GM13977 (cell line): ENCODE measurements around the gene CD3G.

Experiments used
- DNase-seq: peaks from one replicate; pipeline ENCODE4 v3.0.0; 2012; ENCODE audit warnings: low spot score
- CTCF ChIP-seq: IDR thresholded peaks from 2 replicates; pipeline ENCODE4 v1.5.1; 2012; ENCODE audit warnings: mild to moderate bottlenecking, control low read depth; ENCODE audit not compliant: insufficient read depth; ENCODE audit errors: extremely low read depth, missing control alignments
- in situ Hi-C: fragments of 300-500 bp; cut with MboI; formaldehyde crosslinking; loops from one replicate; pipeline ENCODE4 v1.12.0; 2022; ENCODE audit warnings: low sequenced_read_pairs, low pct_unique_long_range_greater_than_20kb, mixed read lengths, inconsistent platforms; ENCODE audit not compliant: unreplicated experiment

The CD3G gene

GRCh38 chr11:118370774-118371173 is 26.6 kb downstream of the CD3G start:
- DNase-seq = no peak
- in situ Hi-C loops = no loop called here
- no peak for TF ChIP-seq CTCF

DNA sequence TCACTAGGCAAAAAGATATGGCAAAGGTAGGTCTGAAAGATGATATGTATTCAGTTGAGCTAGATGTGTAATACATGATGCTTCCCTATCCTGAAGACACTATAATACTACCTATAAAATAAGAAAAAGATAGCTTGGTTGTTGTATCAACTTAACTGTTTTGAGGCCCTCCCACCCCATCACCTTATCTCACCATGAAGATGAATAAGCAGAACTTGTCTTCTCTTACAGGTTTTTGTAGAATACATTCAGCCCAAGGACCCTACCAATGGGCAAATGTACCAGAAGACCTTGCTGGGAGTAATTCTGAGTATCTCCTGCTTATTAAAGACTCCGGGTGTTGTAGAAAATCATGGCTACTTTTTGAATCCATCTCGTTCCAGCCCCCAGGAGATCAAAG is 29.1 kb downstream of the CD3G start:
- in situ Hi-C loops = no loop called here
- DNase-seq = no peak
- TF ChIP-seq CTCF = no peak

DNA sequence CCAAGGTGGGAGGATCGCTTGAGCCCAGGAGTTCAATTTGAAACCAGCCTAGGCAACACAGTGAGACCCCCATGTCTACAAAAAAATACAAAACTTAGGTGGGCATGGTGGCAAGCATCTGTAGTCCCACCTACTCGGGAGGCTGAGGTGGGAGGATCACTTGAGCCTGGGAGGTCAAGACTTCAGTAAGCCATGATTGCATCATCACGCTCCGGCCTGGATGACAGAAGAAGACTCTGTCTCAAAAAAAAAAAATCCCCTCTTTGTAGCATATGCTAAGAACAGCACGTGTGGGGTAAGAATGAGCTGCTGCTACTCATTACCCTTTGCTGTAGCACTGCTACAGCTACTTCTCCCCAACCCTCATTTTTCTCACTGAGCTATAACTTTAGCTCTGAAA is 29.7 kb downstream of the CD3G start:
- no peak for TF ChIP-seq CTCF
- in situ Hi-C loops = no loop called here
- DNase-seq = no peak

- in situ Hi-C loops = no loop called here
- DNase-seq = no peak
- no peak for TF ChIP-seq CTCF
These were observed 30.6 kb downstream of the CD3G start for GRCh38 chr11:118374729-118375128.

DNA sequence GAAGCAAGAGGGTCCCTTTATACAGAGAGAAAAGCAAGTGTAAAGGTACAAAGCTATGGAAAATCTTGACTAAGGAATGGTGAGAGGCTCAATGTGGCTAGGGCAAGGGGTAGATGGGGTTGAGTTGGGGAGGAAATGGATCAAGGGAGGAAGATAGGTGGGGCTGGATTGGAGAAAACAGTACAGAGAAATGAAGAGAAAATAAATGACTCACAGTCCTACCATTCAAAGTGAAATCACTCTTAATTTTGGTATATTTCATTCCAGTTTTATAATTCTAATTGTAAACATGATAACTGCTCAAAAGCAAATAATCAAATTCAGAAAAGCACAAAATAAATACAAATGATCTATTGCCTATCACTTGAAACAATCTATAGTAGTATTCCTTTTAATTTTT is 31.8 kb downstream of the CD3G start:
- no peak for TF ChIP-seq CTCF
- in situ Hi-C loops = no loop called here
- DNase-seq = no peak

DNA sequence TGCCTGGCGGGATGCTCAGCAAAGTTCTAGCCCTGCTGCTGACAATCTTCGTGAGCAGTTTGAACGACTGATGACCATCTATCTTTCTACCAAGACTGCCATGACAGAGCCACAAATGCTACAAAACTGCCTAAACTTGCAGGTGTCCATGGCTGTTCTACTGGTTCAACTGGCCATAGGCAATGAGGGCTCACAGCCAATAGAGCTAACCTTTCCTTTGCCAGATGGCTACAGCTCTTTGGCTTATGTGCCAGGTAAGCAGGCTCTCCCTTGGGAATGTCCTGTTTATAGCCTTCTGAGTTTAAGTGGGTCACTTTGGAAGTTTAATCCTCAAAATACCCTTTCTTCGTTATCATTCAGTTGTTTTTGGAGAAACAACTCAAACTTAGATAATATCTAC is 35.4 kb downstream of the CD3G start:
- no peak for TF ChIP-seq CTCF
- in situ Hi-C loops = no loop called here
- no peak for DNase-seq

- no peak for DNase-seq
- in situ Hi-C loops = no loop called here
- TF ChIP-seq CTCF = no peak
These were observed 36.4 kb downstream of the CD3G start for GRCh38 chr11:118380571-118380970.
